PC-9 (cell line): Measurements from ENCODE around the gene CFAP46. TPM values are rescaled to one million over a fixed set of nuclear protein-coding genes. Genes with fewer than 3 reads are reported as not detected.

Experiments used
- BruUV-seq: library from RNA; stranded (reverse); fragments of 400-500 nt; replicated peaks from 2 replicates; lab custom pipeline; 2021; lab: Mats Ljungman, UMichigan
- CTCF ChIA-PET: fragments of 300-600 bp; sonication (Branson Sonifier 250); formaldehyde crosslinking; loops from one replicate; lab custom pipeline; 2022; ENCODE audit warnings: antibody characterized with exemption; lab: Charles Lee
- POLR2A ChIA-PET: fragments of 300-600 bp; sonication (Branson Sonifier 250); formaldehyde crosslinking; loops from one replicate; lab custom pipeline; 2022; ENCODE audit warnings: antibody characterized with exemption; ENCODE audit not compliant: unreplicated experiment; lab: Charles Lee
- DNase-seq, 2 experiments: peaks; one replicate each; pipeline versions ENCODE4 v3.0.0 to v3.0.0-alpha.2; 2015 to 2022; ENCODE audit warnings: mixed read lengths in 1 of 2
- H2AFZ ChIP-seq: fragments of 200-600 bp; sonication (generic); 2 replicates; pipeline ENCODE4 v1.8.1; 2017; ENCODE audit warnings: antibody characterized with exemption
- H3F3A ChIP-seq: fragments of 200-600 bp; sonication (generic); 2 replicates; pipeline ENCODE4 v1.8.1; 2017; ENCODE audit warnings: antibody characterized with exemption, mild to moderate bottlenecking, low read depth; ENCODE audit not compliant: insufficient read depth
- H3K27ac ChIP-seq: fragments of 200-600 bp; sonication (generic); 2 replicates; pipeline ENCODE4 v1.6.1; 2016; ENCODE audit warnings: mixed run types
- H3K27me3 ChIP-seq: fragments of 200-600 bp; sonication (generic); 2 replicates; pipeline ENCODE4 v1.6.1; 2016; ENCODE audit warnings: low read depth, mixed run types; ENCODE audit not compliant: insufficient read depth
- H3K36me3 ChIP-seq: fragments of 200-600 bp; sonication (generic); 2 replicates; pipeline ENCODE4 v1.6.1; 2016; ENCODE audit warnings: low read depth, mixed run types
- H3K4me1 ChIP-seq: fragments of 200-600 bp; sonication (generic); replicated peaks from 2 replicates; pipeline ENCODE4 v1.6.1; 2016; ENCODE audit warnings: mixed run types; ENCODE audit not compliant: insufficient read depth
- H3K4me2 ChIP-seq: fragments of 200-600 bp; sonication (generic); 2 replicates; pipeline ENCODE4 v1.6.1; 2017; ENCODE audit warnings: mixed run types
- H3K4me3 ChIP-seq: fragments of 200-600 bp; sonication (generic); 2 replicates; pipeline ENCODE4 v1.6.1; 2016; ENCODE audit warnings: mixed run types
- H3K79me2 ChIP-seq: fragments of 200-600 bp; sonication (generic); 2 replicates; pipeline ENCODE4 v1.6.1; 2017; ENCODE audit warnings: low read depth, mixed run types
- H3K9me2 ChIP-seq: fragments of 200-600 bp; sonication (generic); 2 replicates; pipeline ENCODE4 v1.8.1; 2017; ENCODE audit warnings: mild to moderate bottlenecking; ENCODE audit not compliant: insufficient read depth
- H3K9me3 ChIP-seq: fragments of 200-600 bp; sonication (generic); 2 replicates; pipeline ENCODE4 v1.8.1; 2016; ENCODE audit warnings: low read depth; ENCODE audit not compliant: insufficient read depth
- H4K20me1 ChIP-seq: fragments of 200-600 bp; sonication (generic); 2 replicates; pipeline ENCODE4 v1.8.1; 2017; ENCODE audit not compliant: insufficient read depth
- EZH2 ChIP-seq: fragments of 200-600 bp; sonication (generic); IDR thresholded peaks from 2 replicates; pipeline ENCODE4 v1.8.0; 2017; ENCODE audit warnings: antibody characterized with exemption, low read depth
- intact Hi-C: fragments of 100-400 bp; cut with micrococcal nuclease; formaldehyde crosslinking; loops from one replicate; pipeline ENCODE4 v1.10.0; 2022; ENCODE audit not compliant: unreplicated experiment
- total RNA-seq: library from RNA; stranded (reverse); gene quantifications from 2 replicates; pipeline ENCODE4 v1.2.3, GENCODE V29; 2021
- TF ChIP-seq, protein P1 (sequence below): fragments of 200-600 bp; sonication (generic); conservative IDR thresholded peaks from 2 replicates; pipeline ENCODE4 v1.6.1; 2017; ENCODE audit warnings: mixed run types, antibody characterized with exemption, mild to moderate bottlenecking, moderate library complexity

The CFAP46 gene
- total RNA-seq, 1 experiment from 2014 or later = not detected

DNA sequence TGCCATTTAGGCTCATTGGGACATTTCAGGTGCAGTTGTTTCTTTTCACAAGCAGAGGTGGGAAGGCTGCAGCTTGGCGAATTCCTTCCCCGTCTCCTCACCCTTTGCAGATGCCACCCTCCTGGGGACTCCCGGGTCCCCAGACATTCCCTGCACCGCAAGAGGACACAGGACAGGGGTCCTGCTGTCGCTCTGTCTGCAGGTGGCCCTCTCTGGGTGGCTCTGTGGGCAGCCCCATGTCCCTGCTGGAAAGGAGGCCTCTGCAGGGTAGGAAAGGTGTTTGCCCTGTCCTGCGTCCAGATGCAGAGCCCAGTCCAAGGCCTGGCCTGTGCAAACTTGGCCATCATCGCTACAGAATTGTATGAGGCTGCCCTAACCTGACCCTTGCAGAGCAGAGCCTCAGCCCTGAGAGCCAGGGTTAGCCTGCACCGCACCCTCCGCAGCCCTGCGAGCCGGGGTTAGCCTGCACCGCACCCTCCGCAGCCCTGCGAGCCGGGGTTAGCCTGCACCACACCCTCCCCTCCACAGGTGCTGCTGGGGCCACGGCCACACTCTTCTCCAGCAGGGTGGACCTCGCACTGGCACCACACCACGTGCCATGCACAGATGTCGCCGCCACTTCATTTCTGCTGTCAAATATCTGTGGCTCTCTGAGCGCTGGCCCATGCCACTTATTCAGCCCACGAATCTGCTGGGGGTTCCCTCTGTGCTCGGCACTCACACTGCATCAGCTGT, 61.0 kb downstream of the CFAP46 start:
- no peak overlapping the region for H3K4me3 ChIP-seq
- H3K9me2 ChIP-seq = no peaks in the 10 kb centered on the region
- CTCF ChIA-PET = no interaction called here
- no peak overlapping the region for H3K4me2 ChIP-seq
- POLR2A ChIA-PET = no interaction called here
- H3K27ac ChIP-seq = no peak overlapping the region
- H3K4me1 ChIP-seq = no peaks in the 10 kb centered on the region
- no peaks in the 10 kb centered on the region for H3F3A ChIP-seq
- no peak for DNase-seq
- TF ChIP-seq EZH2 = no peak
- TF ChIP-seq, protein P1, sequence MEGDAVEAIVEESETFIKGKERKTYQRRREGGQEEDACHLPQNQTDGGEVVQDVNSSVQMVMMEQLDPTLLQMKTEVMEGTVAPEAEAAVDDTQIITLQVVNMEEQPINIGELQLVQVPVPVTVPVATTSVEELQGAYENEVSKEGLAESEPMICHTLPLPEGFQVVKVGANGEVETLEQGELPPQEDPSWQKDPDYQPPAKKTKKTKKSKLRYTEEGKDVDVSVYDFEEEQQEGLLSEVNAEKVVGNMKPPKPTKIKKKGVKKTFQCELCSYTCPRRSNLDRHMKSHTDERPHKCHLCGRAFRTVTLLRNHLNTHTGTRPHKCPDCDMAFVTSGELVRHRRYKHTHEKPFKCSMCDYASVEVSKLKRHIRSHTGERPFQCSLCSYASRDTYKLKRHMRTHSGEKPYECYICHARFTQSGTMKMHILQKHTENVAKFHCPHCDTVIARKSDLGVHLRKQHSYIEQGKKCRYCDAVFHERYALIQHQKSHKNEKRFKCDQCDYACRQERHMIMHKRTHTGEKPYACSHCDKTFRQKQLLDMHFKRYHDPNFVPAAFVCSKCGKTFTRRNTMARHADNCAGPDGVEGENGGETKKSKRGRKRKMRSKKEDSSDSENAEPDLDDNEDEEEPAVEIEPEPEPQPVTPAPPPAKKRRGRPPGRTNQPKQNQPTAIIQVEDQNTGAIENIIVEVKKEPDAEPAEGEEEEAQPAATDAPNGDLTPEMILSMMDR = no peak
- H3K27me3 ChIP-seq = peaks cover 83% of the 10 kb centered on the region
- BruUV-seq = no TSS peak
- intact Hi-C loops = no loop called here
- H4K20me1 ChIP-seq = no peaks in the 10 kb centered on the region
- no peaks in the 10 kb centered on the region for H3K36me3 ChIP-seq
- H3K9me3 ChIP-seq = no peaks in the 10 kb centered on the region
- H2AFZ ChIP-seq = no peak overlapping the region
- no peaks in the 10 kb centered on the region for H3K79me2 ChIP-seq

DNA sequence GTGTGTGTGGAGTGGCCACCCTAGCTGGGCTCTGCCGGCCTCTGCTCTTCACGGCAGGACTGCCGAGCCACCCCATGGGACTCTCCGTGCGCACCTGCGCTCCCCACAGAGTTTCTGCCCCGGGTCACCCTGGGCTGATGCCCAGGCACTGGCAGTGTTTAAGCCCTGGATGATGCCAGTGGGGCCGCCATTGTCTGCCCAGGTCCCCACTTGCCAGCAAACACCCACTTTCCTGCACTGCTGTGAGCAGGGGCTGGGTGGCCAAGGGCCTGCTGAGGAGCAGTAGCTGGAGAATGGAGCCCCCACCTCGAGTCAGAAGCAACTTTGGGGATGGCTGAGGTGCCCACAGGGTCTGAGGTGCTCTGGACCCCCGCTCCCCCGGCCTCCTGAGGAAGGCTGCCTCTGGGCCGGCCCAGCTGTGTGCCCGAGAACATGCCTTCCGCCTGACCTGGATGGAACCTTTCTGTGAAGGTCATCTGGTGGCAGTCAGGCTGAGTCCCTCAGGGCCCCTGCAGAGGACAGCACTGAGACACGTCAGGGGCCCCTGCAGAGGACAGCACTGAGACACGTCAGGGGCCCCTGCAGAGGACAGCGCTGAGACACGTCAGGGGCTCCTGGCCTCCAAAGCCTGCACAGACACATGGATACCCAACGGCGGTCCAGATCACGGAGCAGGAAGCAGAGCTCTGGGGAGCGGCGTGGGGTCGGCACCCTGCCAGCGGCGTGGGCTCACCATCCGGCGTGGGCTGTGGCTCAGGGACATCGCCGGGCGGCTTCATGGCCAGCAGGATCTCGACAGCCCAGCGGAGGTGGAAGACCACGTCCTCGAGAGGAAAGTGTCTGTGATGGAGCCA, 62.0 kb downstream of the CFAP46 start:
- Histone ChIP-seq H3K9me2 (no peaks in the 10 kb centered on the region), H3K27ac (no peak overlapping the region), H3K4me1 (no peaks in the 10 kb centered on the region), H3K4me2 (no peak overlapping the region), H3K27me3 (peaks cover 90% of the 10 kb centered on the region), H3K9me3 (no peaks in the 10 kb centered on the region), H4K20me1 (no peaks in the 10 kb centered on the region), H3K36me3 (no peaks in the 10 kb centered on the region), H3F3A (no peaks in the 10 kb centered on the region), H3K79me2 (no peaks in the 10 kb centered on the region), H3K4me3 (no peak overlapping the region), H2AFZ (no peak overlapping the region)
- BruUV-seq = no TSS peak
- intact Hi-C loops = no loop called here
- TF ChIP-seq, protein P1 = no peak
- ChIA-PET CTCF (no interaction called here), POLR2A (no interaction called here)
- DNase-seq = no peak

DNA sequence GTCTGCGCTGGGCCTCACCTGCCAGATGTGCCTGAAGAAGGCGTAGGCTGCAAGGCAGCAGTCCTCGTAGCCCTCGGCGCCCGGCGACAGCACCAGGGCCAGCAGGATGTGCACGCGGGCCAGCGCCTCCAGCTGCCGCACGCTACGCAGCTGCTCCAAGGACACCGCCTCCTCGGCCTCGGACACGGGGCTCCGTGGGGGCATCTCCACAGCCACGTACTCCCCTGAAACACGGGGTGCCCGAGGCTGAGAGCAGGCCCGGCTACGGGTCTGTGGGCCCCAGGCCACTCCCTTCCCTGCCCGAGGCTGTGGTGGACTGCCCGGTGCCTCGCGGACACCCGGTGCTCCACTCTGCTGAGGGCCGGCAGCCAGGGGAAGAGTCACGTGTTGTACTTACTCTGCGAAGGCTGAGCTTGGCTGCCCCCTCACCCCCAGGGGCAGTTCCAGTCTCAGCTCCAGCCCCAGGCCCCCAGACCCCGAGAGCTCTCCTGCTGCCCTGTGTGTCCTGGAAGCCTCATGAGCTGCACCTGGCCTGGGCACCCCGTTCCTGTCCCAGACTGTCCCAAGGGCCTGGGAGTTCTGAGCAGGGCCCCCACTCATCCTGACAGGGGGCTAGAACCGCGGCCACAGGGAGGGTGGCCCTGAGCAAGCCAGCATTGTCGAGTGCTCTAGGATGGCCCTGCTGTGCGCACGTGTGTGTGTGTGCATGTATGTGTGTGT, 62.8 kb downstream of the CFAP46 start:
- no peak overlapping the region for H3K4me3 ChIP-seq
- H3K4me1 ChIP-seq = no peaks in the 10 kb centered on the region
- H3K36me3 ChIP-seq = no peaks in the 10 kb centered on the region
- POLR2A ChIA-PET = no interaction called here
- intact Hi-C loops = no loop called here
- no peak overlapping the region for H3K4me2 ChIP-seq
- no peaks in the 10 kb centered on the region for H3F3A ChIP-seq
- H3K9me3 ChIP-seq = no peaks in the 10 kb centered on the region
- DNase-seq = no peak
- no peaks in the 10 kb centered on the region for H3K79me2 ChIP-seq
- no peak overlapping the region for H2AFZ ChIP-seq
- peaks cover 90% of the 10 kb centered on the region for H3K27me3 ChIP-seq
- CTCF ChIA-PET = no interaction called here
- no TSS peak for BruUV-seq
- TF ChIP-seq EZH2 = no peak
- TF ChIP-seq, protein P1 = no peak
- H3K27ac ChIP-seq = no peak overlapping the region
- no peaks in the 10 kb centered on the region for H3K9me2 ChIP-seq
- H4K20me1 ChIP-seq = no peaks in the 10 kb centered on the region
